GM12878 (cell line): Measurements from ENCODE around the gene RGS14. TPM values are rescaled to one million over a fixed set of nuclear protein-coding genes. Genes with fewer than 3 reads are reported as not detected.

Experiments used
- ATAC-seq: fragments of 200-7000 bp; cut with Tn5 transposase; 3 replicates; pipeline ENCODE4 v1.9.1; 2020; ENCODE audit warnings: mild to moderate bottlenecking, moderate library complexity
- BruUV-seq: library from RNA; stranded (reverse); fragments of 400-500 nt; replicated peaks from 2 replicates; lab custom pipeline; 2021; lab: Mats Ljungman, UMichigan
- CTCF ChIA-PET: fragments of 300-600 bp; sonication (Branson Sonifier 250); formaldehyde crosslinking; extraction: SDS; loops from one replicate; lab custom pipeline; 2021; ENCODE audit warnings: inconsistent platforms; lab: Yijun Ruan, JAX
- POLR2A ChIA-PET: fragments of 350-600 bp; formaldehyde crosslinking; extraction: SDS; loops from one replicate; lab custom pipeline; 2021; ENCODE audit warnings: inconsistent platforms; lab: Charles Lee
- RAD21 ChIA-PET: fragments of 300-600 bp; sonication (Branson Sonifier 250); formaldehyde crosslinking; loops from one replicate; lab custom pipeline; 2023; ENCODE audit warnings: antibody characterized with exemption; ENCODE audit not compliant: unreplicated experiment; lab: Charles Lee
- SMC1A ChIA-PET: fragments of 300-600 bp; sonication (Branson Sonifier 250); formaldehyde crosslinking; loops from one replicate; lab custom pipeline; 2023; ENCODE audit not compliant: unreplicated experiment, uncharacterized antibody; lab: Charles Lee
- DNase-seq: peaks from one replicate; pipeline ENCODE4 v3.0.0-alpha.2; 2011; ENCODE audit warnings: low read depth, low spot score
- FAIRE-seq: peaks from 3 replicates; lab custom pipeline; 2011; peaks lifted over from hg19 to GRCh38; lab: Jason Lieb, UNC
- H2AFZ ChIP-seq: 2 replicates; pipeline ENCODE4 v1.6.0; 2011; ENCODE audit warnings: low read depth, low read length, control low read depth; ENCODE audit not compliant: control insufficient read depth
- H3K27ac ChIP-seq: 2 replicates; pipeline ENCODE4 v1.5.1; 2011; ENCODE audit warnings: control low read depth; ENCODE audit not compliant: control insufficient read depth, insufficient read depth
- H3K27me3 ChIP-seq, 2 experiments: replicated peaks in 1 of 2; 2 replicates each; pipeline versions ENCODE4 v1.6.0 to v1.6.1; 2011; ENCODE audit warnings: low read length in 1 of 2; ENCODE audit not compliant: control insufficient read depth in 2 of 2, insufficient read depth in 2 of 2
- H3K36me3 ChIP-seq, 2 experiments: 2 replicates each; pipeline ENCODE4 v1.5.1; 2011; ENCODE audit warnings: low read length in 1 of 2; ENCODE audit not compliant: control insufficient read depth in 2 of 2, insufficient read depth in 2 of 2
- H3K4me1 ChIP-seq: 2 replicates; pipeline ENCODE4 v1.6.1; 2011; ENCODE audit warnings: mild to moderate bottlenecking, low read length, moderate library complexity, mixed read lengths; ENCODE audit not compliant: control insufficient read depth, insufficient read depth
- H3K4me2 ChIP-seq: 2 replicates; pipeline ENCODE4 v1.6.0; 2011; ENCODE audit warnings: control low read depth; ENCODE audit not compliant: control insufficient read depth, insufficient read depth
- H3K4me3 ChIP-seq: fragments of 200-600 bp; sonication (generic); 2 replicates; pipeline ENCODE4 v1.5.1; 2016
- H3K79me2 ChIP-seq: 2 replicates; pipeline ENCODE4 v1.6.0; 2011; ENCODE audit warnings: low read length; ENCODE audit not compliant: control insufficient read depth, insufficient read depth
- H3K9ac ChIP-seq: 2 replicates; pipeline ENCODE4 v1.8.0; 2011; ENCODE audit warnings: low read length, control low read depth, mixed read lengths; ENCODE audit not compliant: control insufficient read depth, insufficient read depth
- H3K9me3 ChIP-seq: replicated peaks from 3 replicates; pipeline ENCODE4 v1.5.1; 2011; ENCODE audit warnings: mild to moderate bottlenecking, low read length; ENCODE audit not compliant: control insufficient read depth, insufficient read depth
- H4K20me1 ChIP-seq: 2 replicates; pipeline ENCODE4 v1.6.0; 2011; ENCODE audit not compliant: control insufficient read depth, insufficient read depth
- BHLHE40 ChIP-seq, 2 experiments: fragments of 450-650 bp in 1 of 2; IDR thresholded peaks; 2 replicates each; pipeline ENCODE4 v1.6.1; 2011 to 2017; ENCODE audit warnings: low read depth in 2 of 2, borderline replicate concordance in 1 of 2, improper control_type of control experiment in 1 of 2, low read length in 1 of 2, mild to moderate bottlenecking in 1 of 2
- CBFB ChIP-seq: IDR thresholded peaks from 2 replicates; pipeline ENCODE4 v1.6.1; 2016; ENCODE audit warnings: antibody characterized with exemption, low read depth
- CREB1 ChIP-seq: IDR thresholded peaks from 2 replicates; pipeline ENCODE4 v1.6.1; 2012; ENCODE audit warnings: low read depth, mild to moderate bottlenecking, inconsistent platforms
- CREM ChIP-seq: IDR thresholded peaks from 2 replicates; pipeline ENCODE4 v1.6.1; 2014; ENCODE audit warnings: antibody characterized with exemption, low read depth
- JUND ChIP-seq: IDR thresholded peaks from 2 replicates; pipeline ENCODE4 v1.6.1; 2012; ENCODE audit warnings: low read depth, mild to moderate bottlenecking, low read length, improper control_type of control experiment, moderate library complexity
- RBBP5 ChIP-seq: fragments of 200-600 bp; sonication (generic); conservative IDR thresholded peaks from 2 replicates; pipeline ENCODE4 v1.6.1; 2016
- RFX5 ChIP-seq: IDR thresholded peaks from 2 replicates; pipeline ENCODE4 v1.6.1; 2011; ENCODE audit warnings: low read depth, low read length, improper control_type of control experiment
- SMAD1 ChIP-seq: fragments of 450-650 bp; IDR thresholded peaks from 2 replicates; pipeline ENCODE4 v1.6.1; 2018; ENCODE audit warnings: mild to moderate bottlenecking, low read depth; ENCODE audit not compliant: partially characterized antibody
- SMC3 ChIP-seq: IDR thresholded peaks from 2 replicates; pipeline ENCODE4 v1.6.1; 2011; ENCODE audit warnings: low read length, improper control_type of control experiment, borderline replicate concordance
- SREBF1 ChIP-seq: IDR thresholded peaks from 2 replicates; pipeline ENCODE4 v1.6.1; 2012; ENCODE audit warnings: mild to moderate bottlenecking, low read length
- TAF1 ChIP-seq: IDR thresholded peaks from 2 replicates; pipeline ENCODE4 v1.6.1; 2011; ENCODE audit warnings: mild to moderate bottlenecking, low read depth, low read length, borderline replicate concordance
- TCF12 ChIP-seq: IDR thresholded peaks from 2 replicates; pipeline ENCODE4 v1.6.1; 2011; ENCODE audit warnings: low read depth, mild to moderate bottlenecking, low read length
- TCF7 ChIP-seq: IDR thresholded peaks from 2 replicates; pipeline ENCODE4 v1.6.1; 2014; ENCODE audit warnings: antibody characterized with exemption, borderline replicate concordance
- WGBS: methylation state at CpG from one replicate; pipeline ENCODE4 v1.1.6; 2016; ENCODE audit warnings: low lambda C conversion rate; ENCODE audit not compliant: insufficient replicate concordance, insufficient coverage; ENCODE audit errors: missing lambda C conversion rate; 5-methylcytosine and 5-hydroxymethylcytosine counted together
- in situ Hi-C: fragments of 300-500 bp; cut with MboI; formaldehyde crosslinking; loops from 9 replicates; pipeline ENCODE4 v1.14.3; 2018; ENCODE audit warnings: mixed read lengths
- intact Hi-C: fragments of 100-400 bp; cut with micrococcal nuclease; formaldehyde crosslinking; loops from one replicate; pipeline ENCODE4 v1.14.2; 2022; ENCODE audit not compliant: unreplicated experiment
- polyA plus RNA-seq, 11 experiments: library from polyadenylated mRNA; depleted of rRNA in 4 of 11; unstranded in 6 of 11; stranded (reverse) in 5 of 11; fragments of >200 nt; fragmentation: Nextera tagmentation in 4 of 11; fragmentation: Illumina TruSeq in 1 of 11; extraction: Ambion mirVana in 4 of 11; extraction: Trizol in 1 of 11; gene quantifications; 1 replicate in 1 of 11; 2 replicates in 10 of 11; pipeline versions ENCODE4 v1.2.1 to v1.2.3, GENCODE V29; 2011 to 2016; ENCODE audit warnings: inconsistent platforms in 2 of 11, missing spikeins in 2 of 11, low read depth in 1 of 11
- total RNA-seq, 4 experiments: library from RNA; depleted of rRNA in 3 of 4; stranded (reverse); fragments of >200 nt in 3 of 4; fragmentation: Illumina TruSeq in 1 of 4; extraction: Trizol in 1 of 4; gene quantifications; 2 replicates each; pipeline versions ENCODE4 v1.2.1 to v1.2.3, GENCODE V29; 2013 to 2021
- TF ChIP-seq, protein P1 (sequence below): fragments of 450-650 bp; IDR thresholded peaks from 2 replicates; pipeline ENCODE4 v1.6.1; 2017; ENCODE audit warnings: mild to moderate bottlenecking, moderate library complexity
- TF ChIP-seq, protein P2 (sequence below): IDR thresholded peaks from 2 replicates; pipeline ENCODE4 v1.6.1; 2011; ENCODE audit warnings: borderline replicate concordance, low read depth, mild to moderate bottlenecking, moderate library complexity, mixed read lengths, low read length; ENCODE audit not compliant: insufficient read depth; ENCODE audit errors: extremely low read length
- TF ChIP-seq, protein P3 (sequence below): fragments of 450-650 bp; IDR thresholded peaks from 2 replicates; pipeline ENCODE4 v1.6.1; 2017; ENCODE audit warnings: mild to moderate bottlenecking, moderate library complexity

RGS14 gene
- total and polyA plus RNA-seq, 10 of the 15 experiments (the other 5 are each of a cell fraction or from before 2014, with no cell fraction given), result 0.19 to 88.7 (median 54.8) TPM

DNA sequence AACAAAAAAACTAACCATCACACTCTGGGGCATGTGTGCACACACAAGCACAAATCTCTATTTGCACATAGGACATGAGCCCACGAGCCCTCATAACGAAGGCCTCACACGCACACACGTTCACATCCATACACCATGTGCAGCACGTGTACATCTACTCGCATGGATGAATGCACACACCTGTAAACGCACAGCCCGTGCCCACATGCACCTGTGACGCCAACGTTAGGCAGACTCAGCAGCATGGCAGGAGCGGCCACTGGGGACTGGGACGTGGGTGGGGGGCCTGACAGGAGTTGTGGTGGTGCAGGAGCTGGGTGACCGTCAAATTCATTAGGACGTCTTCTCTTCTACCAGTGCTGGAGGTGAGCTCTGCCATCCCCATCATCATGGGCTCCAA, 29.7 kb downstream of the RGS14 start:
- Histone ChIP-seq H3K36me3 (no peaks in the 10 kb centered on the region), H2AFZ (no peak overlapping the region), H3K9me3 (no peaks in the 10 kb centered on the region), H3K9ac (no peak overlapping the region), H3K27me3 (no peaks in the 10 kb centered on the region), H3K4me3 (no peak overlapping the region), H4K20me1 (no peaks in the 10 kb centered on the region), H3K4me1 (peaks cover 26% of the 10 kb centered on the region), H3K79me2 (no peaks in the 10 kb centered on the region), H3K4me2 (no peak overlapping the region), H3K27ac (no peak overlapping the region)
- intact Hi-C loops (no loop called here), in situ Hi-C loops (loop anchor here (25.0 kb wide), 1 partner anchor 1350 kb away; no protein-coding TSS in a partner anchor)
- TF ChIP-seq CBFB (no peak), TCF7 (no peak), TAF1 (no peak), RBBP5 (no peak), BHLHE40 (IDR thresholded peaks at IDR 0.05; ENCODE audit: borderline replicate concordance in 1 of 2, low read depth in 2 of 2, low read length in 1 of 2) (peak in 1 of 2 experiments; percentile 7; a peak in 1 of 4 replicates), JUND (no peak), RFX5 (no peak), TCF12 (no peak), CREB1 (no peak), SREBF1 (no peak), CREM (no peak), SMAD1 (no peak), SMC3 (no peak)
- TF ChIP-seq, protein P1, sequence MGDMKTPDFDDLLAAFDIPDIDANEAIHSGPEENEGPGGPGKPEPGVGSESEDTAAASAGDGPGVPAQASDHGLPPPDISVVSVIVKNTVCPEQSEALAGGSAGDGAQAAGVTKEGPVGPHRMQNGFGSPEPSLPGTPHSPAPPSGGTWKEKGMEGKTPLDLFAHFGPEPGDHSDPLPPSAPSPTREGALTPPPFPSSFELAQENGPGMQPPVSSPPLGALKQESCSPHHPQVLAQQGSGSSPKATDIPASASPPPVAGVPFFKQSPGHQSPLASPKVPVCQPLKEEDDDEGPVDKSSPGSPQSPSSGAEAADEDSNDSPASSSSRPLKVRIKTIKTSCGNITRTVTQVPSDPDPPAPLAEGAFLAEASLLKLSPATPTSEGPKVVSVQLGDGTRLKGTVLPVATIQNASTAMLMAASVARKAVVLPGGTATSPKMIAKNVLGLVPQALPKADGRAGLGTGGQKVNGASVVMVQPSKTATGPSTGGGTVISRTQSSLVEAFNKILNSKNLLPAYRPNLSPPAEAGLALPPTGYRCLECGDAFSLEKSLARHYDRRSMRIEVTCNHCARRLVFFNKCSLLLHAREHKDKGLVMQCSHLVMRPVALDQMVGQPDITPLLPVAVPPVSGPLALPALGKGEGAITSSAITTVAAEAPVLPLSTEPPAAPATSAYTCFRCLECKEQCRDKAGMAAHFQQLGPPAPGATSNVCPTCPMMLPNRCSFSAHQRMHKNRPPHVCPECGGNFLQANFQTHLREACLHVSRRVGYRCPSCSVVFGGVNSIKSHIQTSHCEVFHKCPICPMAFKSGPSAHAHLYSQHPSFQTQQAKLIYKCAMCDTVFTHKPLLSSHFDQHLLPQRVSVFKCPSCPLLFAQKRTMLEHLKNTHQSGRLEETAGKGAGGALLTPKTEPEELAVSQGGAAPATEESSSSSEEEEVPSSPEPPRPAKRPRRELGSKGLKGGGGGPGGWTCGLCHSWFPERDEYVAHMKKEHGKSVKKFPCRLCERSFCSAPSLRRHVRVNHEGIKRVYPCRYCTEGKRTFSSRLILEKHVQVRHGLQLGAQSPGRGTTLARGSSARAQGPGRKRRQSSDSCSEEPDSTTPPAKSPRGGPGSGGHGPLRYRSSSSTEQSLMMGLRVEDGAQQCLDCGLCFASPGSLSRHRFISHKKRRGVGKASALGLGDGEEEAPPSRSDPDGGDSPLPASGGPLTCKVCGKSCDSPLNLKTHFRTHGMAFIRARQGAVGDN, result no peak
- TF ChIP-seq, protein P2, sequence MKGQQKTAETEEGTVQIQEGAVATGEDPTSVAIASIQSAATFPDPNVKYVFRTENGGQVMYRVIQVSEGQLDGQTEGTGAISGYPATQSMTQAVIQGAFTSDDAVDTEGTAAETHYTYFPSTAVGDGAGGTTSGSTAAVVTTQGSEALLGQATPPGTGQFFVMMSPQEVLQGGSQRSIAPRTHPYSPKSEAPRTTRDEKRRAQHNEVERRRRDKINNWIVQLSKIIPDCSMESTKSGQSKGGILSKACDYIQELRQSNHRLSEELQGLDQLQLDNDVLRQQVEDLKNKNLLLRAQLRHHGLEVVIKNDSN, result peak; percentile 9
- TF ChIP-seq, protein P3, sequence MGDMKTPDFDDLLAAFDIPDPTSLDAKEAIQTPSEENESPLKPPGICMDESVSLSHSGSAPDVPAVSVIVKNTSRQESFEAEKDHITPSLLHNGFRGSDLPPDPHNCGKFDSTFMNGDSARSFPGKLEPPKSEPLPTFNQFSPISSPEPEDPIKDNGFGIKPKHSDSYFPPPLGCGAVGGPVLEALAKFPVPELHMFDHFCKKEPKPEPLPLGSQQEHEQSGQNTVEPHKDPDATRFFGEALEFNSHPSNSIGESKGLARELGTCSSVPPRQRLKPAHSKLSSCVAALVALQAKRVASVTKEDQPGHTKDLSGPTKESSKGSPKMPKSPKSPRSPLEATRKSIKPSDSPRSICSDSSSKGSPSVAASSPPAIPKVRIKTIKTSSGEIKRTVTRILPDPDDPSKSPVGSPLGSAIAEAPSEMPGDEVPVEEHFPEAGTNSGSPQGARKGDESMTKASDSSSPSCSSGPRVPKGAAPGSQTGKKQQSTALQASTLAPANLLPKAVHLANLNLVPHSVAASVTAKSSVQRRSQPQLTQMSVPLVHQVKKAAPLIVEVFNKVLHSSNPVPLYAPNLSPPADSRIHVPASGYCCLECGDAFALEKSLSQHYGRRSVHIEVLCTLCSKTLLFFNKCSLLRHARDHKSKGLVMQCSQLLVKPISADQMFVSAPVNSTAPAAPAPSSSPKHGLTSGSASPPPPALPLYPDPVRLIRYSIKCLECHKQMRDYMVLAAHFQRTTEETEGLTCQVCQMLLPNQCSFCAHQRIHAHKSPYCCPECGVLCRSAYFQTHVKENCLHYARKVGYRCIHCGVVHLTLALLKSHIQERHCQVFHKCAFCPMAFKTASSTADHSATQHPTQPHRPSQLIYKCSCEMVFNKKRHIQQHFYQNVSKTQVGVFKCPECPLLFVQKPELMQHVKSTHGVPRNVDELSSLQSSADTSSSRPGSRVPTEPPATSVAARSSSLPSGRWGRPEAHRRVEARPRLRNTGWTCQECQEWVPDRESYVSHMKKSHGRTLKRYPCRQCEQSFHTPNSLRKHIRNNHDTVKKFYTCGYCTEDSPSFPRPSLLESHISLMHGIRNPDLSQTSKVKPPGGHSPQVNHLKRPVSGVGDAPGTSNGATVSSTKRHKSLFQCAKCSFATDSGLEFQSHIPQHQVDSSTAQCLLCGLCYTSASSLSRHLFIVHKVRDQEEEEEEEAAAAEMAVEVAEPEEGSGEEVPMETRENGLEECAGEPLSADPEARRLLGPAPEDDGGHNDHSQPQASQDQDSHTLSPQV, result no peak
- no peak for ATAC-seq
- 48% methylated on average over 14 of the region's 14 CpGs for WGBS
- ChIA-PET POLR2A (interaction anchor here (0.5 to 3.9 kb wide), 4 partner anchors 8 to 72 kb away, joined by 3 to 18 read pairs (median 3); no protein-coding TSS in a partner anchor), CTCF (interaction anchor here (0.6 to 8.4 kb wide), 8 partner anchors 9 to 273 kb away, joined by 3 to 240 read pairs (median 20); partner anchors contain the start of gene PFN3), SMC1A (no interaction called here), RAD21 (interaction anchor here (0.9 kb wide), 1 partner anchor 17 kb away, joined by 3 read pairs; no protein-coding TSS in a partner anchor)
- no peak for FAIRE-seq
- no peak for DNase-seq
- no TSS peak for BruUV-seq
